Measurements from ENCODE around the gene ENOX2. TPM values are rescaled to one million over a fixed set of nuclear protein-coding genes. Genes with fewer than 3 reads are reported as not detected.

The ENOX2 gene
- total RNA-seq, 4 donors from 2014 or later = 9.3 to 20.7 (median 15.4) TPM

DNA sequence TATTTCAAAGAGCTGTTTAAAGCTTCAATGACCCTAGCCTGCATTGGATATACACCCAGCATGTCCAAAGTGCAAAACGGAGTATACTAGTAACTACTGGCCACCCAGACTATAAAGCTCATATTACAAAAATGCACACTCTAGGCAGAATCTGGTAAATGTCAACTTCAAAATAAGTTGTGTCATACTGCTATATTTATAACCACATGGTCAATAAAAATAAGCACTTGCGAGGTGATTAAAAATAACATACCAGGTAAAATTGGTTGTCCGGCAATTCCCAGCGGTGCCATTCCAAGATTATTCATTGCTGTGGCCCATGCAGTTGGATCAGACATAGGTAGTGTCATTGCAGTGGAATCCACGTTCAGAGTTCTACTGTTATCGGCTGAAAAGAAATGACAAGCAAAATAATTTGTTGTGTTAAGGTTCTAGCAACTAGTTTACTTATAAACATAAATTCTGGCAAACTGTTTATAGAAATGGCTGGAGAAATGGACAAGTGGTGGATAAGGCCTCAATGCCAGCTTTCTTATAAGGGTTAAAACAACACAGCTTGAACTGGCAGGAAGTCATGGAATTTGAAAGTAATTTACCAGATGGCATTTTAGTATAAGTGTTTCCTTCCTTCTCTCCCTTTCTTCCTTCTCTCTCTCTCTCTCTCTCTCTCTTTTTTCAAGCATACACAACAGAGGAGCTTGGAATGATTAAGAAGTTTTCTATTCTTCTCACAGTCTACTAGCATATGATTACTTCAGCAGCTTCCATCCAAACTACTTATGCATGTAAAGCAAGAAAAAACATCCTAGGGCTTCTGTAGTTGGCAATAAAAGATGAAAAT, 199.9 kb downstream of the ENOX2 start:
- H3K36me3 ChIP-seq = no peaks in the 10 kb centered on the region
- H3K27me3 ChIP-seq = no peaks in the 10 kb centered on the region
- no peak overlapping the region for H3K27ac ChIP-seq
- H3K4me3 ChIP-seq = no peak overlapping the region
- peaks cover 0 to 5% (median 0%) of the 10 kb centered on the region in 3 donors for H3K4me1 ChIP-seq
- no peak for ATAC-seq
- no peaks in the 10 kb centered on the region for H3K9me3 ChIP-seq
- TF ChIP-seq POLR2A (IDR thresholded peaks at IDR 0.05) (no peak), POLR2AphosphoS5 (IDR thresholded peaks at IDR 0.05) (no peak), EP300 (IDR thresholded peaks at IDR 0.05) (no peak)
- TF ChIP-seq, protein P1, sequence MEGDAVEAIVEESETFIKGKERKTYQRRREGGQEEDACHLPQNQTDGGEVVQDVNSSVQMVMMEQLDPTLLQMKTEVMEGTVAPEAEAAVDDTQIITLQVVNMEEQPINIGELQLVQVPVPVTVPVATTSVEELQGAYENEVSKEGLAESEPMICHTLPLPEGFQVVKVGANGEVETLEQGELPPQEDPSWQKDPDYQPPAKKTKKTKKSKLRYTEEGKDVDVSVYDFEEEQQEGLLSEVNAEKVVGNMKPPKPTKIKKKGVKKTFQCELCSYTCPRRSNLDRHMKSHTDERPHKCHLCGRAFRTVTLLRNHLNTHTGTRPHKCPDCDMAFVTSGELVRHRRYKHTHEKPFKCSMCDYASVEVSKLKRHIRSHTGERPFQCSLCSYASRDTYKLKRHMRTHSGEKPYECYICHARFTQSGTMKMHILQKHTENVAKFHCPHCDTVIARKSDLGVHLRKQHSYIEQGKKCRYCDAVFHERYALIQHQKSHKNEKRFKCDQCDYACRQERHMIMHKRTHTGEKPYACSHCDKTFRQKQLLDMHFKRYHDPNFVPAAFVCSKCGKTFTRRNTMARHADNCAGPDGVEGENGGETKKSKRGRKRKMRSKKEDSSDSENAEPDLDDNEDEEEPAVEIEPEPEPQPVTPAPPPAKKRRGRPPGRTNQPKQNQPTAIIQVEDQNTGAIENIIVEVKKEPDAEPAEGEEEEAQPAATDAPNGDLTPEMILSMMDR (IDR thresholded peaks at IDR 0.05) = no peak
- WGBS, 2 donors (ENCODE audit: low coverage in 1 of 2) = 65 to 90% methylated on average over 5 to 6 of the region's 6 CpGs

DNA sequence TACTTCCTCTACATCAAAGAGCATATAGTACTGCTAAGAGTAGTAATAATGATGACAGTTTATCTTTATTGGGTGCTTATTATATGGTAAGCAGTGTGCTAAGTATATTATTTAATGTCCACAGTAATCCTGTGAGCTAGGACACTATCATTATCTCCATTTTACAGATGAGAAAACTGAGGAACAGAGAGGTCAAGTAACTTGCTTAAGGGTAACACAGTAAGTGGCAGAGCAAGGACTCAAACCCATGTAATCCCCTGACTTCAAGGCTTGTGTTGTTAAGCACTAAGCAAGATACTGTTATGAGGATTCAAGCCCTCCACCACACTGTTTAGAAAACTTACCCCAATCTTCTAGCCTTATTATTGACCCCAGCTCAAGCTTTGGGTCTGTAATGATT, 202.4 kb downstream of the ENOX2 start:
- no peak for ATAC-seq

DNA sequence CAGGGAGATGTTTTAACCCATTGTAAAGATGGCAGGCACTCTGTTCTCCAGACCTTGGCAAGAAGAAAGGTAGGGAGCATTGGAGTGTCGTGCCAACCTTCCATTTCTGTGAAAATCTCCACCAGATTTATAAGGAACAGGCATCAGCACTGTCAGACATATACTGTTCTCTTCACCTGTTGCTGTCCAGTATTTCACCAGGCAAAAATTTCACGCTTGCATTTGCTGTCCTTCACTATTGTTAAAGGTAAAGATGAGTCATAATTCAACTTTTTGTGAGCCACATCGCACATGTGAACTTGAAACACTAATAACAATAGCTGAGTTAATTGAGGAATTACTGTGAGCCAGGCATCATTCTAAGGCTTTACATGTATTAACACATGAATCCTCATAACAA, 203.4 kb downstream of the ENOX2 start:
- Histone ChIP-seq H3K4me3 (no peak overlapping the region), H3K36me3 (no peaks in the 10 kb centered on the region), H3K4me1 (peaks cover 0 to 5% (median 0%) of the 10 kb centered on the region in 3 donors), H3K27me3 (no peaks in the 10 kb centered on the region), H3K27ac (no peak overlapping the region), H3K9me3 (no peaks in the 10 kb centered on the region)
- 67 to 100% methylated on average over 1 to 3 of the region's 3 CpGs for WGBS, 2 donors (ENCODE audit: low coverage in 1 of 2)
- ATAC-seq = no peak
- TF ChIP-seq, protein P1 (IDR thresholded peaks at IDR 0.05) = no peak
- TF ChIP-seq POLR2A (IDR thresholded peaks at IDR 0.05) = no peak
- no peak for TF ChIP-seq EP300 (IDR thresholded peaks at IDR 0.05)
- TF ChIP-seq POLR2AphosphoS5 (IDR thresholded peaks at IDR 0.05) = no peak

More for the DNA sequence above, 202.4 kb downstream of the ENOX2 start:
- no peaks in the 10 kb centered on the region for H3K36me3 ChIP-seq
- TF ChIP-seq POLR2A (IDR thresholded peaks at IDR 0.05) (no peak), POLR2AphosphoS5 (IDR thresholded peaks at IDR 0.05) (no peak), EP300 (IDR thresholded peaks at IDR 0.05) (no peak)
- TF ChIP-seq, protein P1 (IDR thresholded peaks at IDR 0.05) = no peak
- H3K27me3 ChIP-seq = no peaks in the 10 kb centered on the region
- no peaks in the 10 kb centered on the region for H3K9me3 ChIP-seq
- H3K4me1 ChIP-seq = peaks cover 0 to 5% (median 0%) of the 10 kb centered on the region in 3 donors
- no peak overlapping the region for H3K4me3 ChIP-seq
- H3K27ac ChIP-seq = no peak overlapping the region

DNA sequence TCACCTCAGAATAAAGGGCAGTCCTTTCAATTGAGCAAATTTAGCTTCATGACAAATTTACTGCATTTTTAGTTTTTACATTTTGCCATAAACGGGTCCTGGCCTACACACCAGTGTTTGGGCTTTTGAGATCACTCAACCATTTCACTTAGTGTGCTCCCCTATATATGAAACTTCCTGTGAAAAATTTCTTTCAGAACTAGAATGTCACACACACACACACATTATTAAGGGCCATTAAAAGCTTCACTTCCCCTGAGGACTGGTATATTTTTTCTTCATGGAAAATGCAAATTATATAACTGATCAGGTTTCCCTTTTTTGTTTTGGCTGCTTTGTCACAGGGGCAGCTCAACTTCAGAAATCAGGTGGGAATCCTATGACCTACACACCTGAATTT, 206.5 kb downstream of the ENOX2 start:
- Histone ChIP-seq H3K4me1 (no peaks in the 10 kb centered on the region), H3K9me3 (no peaks in the 10 kb centered on the region), H3K36me3 (no peaks in the 10 kb centered on the region), H3K4me3 (no peak overlapping the region), H3K27ac (no peak overlapping the region), H3K27me3 (no peaks in the 10 kb centered on the region)
- 75 to 100% methylated on average over 1 of the region's 1 CpG for WGBS, 2 donors (ENCODE audit: low coverage in 1 of 2)
- ATAC-seq = no peak
- TF ChIP-seq POLR2A (IDR thresholded peaks at IDR 0.05) (no peak), EP300 (IDR thresholded peaks at IDR 0.05) (no peak), POLR2AphosphoS5 (IDR thresholded peaks at IDR 0.05) (no peak)
- TF ChIP-seq, protein P1 (IDR thresholded peaks at IDR 0.05) = no peak

DNA sequence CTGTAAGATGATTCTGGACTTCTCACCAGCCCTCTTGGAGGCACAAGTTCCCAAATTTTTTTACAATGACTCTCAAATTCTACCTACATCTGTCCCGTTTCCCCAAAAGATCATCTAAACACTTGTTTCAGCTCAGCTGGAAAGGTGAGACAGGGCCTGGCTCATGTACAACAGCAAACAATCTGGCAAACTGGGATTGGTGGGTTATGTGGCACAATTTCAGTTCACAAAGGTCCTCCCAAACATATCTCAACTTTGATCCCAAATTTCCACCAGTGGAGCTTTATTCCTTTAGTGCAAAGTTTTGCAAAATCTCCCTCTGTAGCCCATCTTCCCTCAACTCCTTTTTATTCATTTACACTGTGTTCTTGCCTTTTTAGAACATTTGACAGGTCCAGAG, 207.1 kb downstream of the ENOX2 start:
- WGBS, 2 donors (ENCODE audit: low coverage in 1 of 2) = 70 to 71% methylated on average over 1 of the region's 1 CpG
- ATAC-seq = no peak
- H3K36me3 ChIP-seq = no peaks in the 10 kb centered on the region

More for the DNA sequence above, 207.1 kb downstream of the ENOX2 start:
- no peaks in the 10 kb centered on the region for H3K27me3 ChIP-seq
- H3K4me1 ChIP-seq = no peaks in the 10 kb centered on the region
- TF ChIP-seq EP300 (IDR thresholded peaks at IDR 0.05) (no peak), POLR2A (IDR thresholded peaks at IDR 0.05) (no peak), POLR2AphosphoS5 (IDR thresholded peaks at IDR 0.05) (no peak)
- TF ChIP-seq, protein P1 (IDR thresholded peaks at IDR 0.05) = no peak
- H3K27ac ChIP-seq = no peak overlapping the region
- no peak overlapping the region for H3K4me3 ChIP-seq
- no peaks in the 10 kb centered on the region for H3K9me3 ChIP-seq

Measured in gastroesophageal sphincter (tissue), 4 donors.